GM10847 (cell line): ENCODE results near the gene R3HDM2.

Experiments
- POLR2A ChIP-seq: IDR thresholded peaks from 2 replicates; pipeline ENCODE4 v1.6.1; 2011; ENCODE audit not compliant: insufficient read length; ENCODE audit errors: extremely low read depth

Gene R3HDM2

DNA sequence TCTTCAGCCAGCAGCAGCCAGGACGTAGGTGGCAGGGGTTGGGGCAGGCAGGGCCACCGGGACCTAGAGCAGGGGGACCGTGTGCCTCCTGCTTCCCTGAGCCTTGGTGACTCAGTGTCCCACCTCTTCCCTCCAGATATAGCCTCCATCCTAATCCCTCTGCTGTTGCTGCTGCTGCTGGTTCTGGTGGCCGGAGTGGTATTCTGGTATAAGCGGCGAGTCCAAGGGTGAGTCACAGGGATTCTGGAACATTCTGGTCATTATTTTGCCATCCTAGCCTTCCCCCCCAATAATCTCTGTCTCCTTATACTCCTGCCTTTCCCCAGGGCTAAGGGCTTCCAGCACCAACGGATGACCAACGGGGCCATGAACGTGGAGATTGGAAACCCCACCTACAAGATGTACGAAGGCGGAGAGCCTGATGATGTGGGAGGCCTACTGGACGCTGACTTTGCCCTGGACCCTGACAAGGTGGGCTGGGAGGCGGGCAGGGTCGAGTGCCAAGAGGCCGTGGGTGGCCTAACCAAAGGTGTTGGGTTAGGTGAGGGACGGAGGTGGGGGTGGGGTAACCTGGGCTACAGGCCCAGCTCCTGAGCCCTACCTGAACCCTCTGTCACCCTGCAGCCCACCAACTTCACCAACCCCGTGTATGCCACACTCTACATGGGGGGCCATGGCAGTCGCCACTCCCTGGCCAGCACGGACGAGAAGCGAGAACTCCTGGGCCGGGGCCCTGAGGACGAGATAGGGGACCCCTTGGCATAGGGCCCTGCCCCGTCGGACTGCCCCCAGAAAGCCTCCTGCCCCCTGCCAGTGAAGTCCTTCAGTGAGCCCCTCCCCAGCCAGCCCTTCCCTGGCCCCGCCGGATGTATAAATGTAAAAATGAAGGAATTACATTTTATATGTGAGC, 218.8 kb downstream of the R3HDM2 start:
- no peak for TF ChIP-seq POLR2A

DNA sequence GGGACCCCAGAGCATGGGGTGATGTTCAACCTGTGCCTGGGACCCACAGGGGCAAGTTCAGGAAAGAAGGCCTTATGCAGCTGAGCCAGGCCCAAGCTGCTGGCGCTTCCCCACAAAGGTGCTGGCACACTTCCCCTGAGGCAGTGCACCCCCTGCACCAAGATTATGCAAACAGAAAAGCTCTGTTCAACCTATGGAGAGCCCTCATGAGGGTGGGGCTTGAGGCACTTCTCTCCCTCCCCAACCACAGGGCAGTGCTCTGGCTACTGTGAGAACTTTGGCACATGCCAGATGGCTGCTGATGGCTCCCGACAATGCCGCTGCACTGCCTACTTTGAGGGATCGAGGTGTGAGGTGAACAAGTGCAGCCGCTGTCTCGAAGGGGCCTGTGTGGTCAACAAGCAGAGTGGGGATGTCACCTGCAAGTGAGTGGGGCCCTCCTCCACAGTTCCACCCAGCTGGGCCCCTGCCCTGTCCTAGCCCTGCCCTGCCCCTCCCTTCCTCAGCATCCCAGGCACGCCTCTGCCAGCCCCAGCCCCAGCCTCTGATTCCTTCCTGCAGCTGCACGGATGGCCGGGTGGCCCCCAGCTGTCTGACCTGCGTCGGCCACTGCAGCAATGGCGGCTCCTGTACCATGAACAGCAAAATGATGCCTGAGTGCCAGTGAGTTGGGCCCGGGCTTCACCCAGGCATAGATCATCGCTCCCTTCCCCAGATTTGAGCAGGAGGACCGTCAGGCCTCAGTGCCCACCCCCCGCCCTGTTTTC, 219.7 kb downstream of the R3HDM2 start:
- TF ChIP-seq POLR2A = no peak

DNA sequence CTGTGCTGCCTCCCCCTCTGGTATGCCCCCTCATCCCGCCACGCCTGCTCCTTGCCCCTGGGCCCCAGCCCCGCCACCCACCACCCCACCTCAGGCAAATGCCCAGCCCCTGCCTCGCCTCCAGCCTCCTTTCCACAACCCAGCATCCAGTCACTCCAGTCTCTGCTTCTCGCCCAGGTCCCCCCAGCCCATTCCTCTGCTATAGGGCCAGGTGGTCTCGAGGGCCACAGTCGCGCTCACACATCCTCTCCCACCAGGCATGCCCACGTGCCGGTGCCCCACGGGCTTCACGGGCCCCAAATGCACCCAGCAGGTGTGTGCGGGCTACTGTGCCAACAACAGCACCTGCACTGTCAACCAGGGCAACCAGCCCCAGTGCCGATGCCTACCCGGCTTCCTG, 220.4 kb downstream of the R3HDM2 start:
- no peak for TF ChIP-seq POLR2A

DNA sequence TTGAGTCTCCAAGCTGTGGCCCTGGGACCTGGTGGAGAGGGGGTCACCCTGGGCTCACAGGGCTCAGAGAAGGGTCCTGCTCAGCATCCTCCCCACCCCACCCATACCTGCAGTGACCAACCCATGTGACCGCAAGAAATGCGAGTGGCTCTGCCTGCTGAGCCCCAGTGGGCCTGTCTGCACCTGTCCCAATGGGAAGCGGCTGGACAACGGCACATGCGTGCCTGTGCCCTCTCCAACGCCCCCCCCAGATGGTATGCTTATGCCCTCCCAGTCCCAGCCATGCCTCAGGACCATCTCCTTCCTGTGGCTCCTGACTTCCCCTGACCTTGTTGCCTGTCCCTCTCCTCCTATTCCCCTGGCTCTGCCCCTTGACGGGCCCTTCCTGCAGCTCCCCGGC, 220.9 kb downstream of the R3HDM2 start:
- TF ChIP-seq POLR2A = no peak

DNA sequence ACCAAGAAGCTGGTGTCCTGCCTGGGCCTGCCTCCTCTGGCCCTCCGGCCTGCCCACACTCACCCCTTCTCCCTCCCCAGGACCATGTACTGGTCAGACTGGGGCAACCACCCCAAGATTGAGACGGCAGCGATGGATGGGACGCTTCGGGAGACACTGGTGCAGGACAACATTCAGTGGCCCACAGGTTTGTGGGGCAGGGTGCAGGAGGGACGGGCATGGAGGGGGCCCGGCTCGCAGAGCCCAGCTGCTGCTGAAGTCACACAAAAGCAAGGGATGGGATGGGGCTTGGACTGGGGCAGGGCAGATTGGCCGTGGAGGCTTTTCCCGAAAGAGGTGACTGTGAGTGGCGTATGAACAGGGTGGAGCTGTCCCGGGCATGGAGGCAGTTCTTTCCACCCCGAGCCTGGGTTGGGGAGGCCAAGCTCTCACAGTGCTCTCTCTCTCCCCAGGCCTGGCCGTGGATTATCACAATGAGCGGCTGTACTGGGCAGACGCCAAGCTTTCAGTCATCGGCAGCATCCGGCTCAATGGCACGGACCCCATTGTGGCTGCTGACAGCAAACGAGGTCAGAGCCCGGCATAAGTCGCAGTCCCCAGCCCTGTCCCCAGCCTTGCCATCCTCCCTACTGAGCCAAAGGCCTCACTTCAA, 222.1 kb downstream of the R3HDM2 start:
- no peak for TF ChIP-seq POLR2A

DNA sequence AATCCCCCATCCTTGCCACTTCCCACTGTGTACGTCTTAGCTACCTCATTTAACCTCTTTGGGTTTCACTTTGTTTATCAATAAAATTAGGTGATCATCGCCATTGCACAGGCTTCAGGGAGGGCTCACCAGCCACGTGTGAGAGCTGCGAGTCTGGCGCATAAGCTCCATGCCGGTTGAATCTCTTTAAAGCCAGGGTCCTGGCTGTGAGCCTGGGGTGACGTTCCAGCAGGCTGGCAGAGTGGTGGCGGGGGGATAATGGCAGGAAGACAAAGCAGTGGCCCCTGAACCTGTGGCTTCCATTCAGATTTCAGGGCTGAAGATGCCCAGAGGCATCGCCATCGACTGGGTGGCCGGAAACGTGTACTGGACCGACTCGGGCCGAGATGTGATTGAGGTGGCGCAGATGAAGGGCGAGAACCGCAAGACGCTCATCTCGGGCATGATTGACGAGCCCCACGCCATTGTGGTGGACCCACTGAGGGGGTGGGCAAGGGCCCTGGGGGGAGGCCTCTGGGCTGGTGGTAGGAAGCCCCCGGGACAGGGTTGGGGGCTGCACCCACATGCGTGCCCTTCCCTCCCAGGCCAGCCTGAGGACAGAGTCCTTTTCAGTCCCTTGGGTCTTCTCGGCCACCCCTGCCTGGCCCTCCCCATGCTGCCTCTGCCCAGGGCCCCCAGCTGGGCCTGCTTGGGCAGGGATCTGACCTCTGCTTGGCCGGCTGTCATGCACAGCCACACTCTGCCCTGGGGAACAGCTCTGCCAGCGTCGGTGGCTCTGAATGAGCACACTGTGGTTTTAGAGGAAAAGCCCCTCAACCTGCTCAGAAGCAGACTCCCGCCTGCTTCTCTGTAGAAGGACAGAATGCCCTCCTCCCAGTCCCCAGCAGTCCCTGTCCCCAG, 222.9 kb downstream of the R3HDM2 start:
- no peak for TF ChIP-seq POLR2A

DNA sequence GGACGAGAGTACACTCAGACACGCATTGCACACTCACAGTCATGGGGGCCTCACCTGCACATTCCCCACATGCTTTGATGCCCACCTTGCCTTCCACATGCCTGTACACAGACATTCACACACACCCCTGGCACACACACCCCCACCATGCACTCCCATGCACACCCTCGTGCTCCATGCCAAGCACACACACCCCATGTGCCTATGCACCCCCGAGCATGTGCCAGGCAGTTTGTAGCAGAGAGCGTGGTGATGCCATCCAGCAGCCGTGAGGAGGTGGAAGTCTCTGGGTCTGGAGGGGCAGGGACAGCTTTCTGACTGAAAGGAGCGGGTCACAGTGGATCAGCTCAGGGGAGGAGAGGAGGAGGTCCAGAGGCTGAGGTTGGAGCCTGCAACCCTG, 224.9 kb downstream of the R3HDM2 start:
- TF ChIP-seq POLR2A = no peak

DNA sequence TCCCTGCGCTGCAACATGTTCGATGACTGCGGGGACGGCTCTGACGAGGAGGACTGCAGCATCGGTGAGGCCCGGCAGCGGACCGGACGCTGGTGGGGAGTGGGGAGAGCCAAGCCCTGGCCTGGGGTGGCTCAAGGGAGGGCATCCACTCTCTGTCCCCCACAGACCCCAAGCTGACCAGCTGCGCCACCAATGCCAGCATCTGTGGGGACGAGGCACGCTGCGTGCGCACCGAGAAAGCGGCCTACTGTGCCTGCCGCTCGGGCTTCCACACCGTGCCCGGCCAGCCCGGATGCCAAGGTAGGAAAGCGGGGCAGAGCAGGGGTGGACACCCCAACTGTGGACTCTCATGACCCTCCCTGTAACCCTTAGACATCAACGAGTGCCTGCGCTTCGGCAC, 225.7 kb downstream of the R3HDM2 start:
- TF ChIP-seq POLR2A = no peak

DNA sequence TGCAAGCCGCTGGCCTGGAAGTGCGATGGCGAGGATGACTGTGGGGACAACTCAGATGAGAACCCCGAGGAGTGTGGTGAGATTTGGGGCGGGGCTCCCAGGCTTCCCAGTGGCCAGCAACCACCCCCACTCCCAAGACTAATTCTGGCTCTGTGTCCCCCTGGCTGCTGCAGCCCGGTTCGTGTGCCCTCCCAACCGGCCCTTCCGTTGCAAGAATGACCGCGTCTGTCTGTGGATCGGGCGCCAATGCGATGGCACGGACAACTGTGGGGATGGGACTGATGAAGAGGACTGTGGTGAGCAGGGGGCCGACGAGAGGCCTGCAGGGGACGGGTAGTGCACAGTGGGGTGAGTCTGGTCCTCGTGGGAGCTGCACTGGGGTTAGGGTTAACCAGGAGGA, 226.4 kb downstream of the R3HDM2 start:
- TF ChIP-seq POLR2A = no peak

DNA sequence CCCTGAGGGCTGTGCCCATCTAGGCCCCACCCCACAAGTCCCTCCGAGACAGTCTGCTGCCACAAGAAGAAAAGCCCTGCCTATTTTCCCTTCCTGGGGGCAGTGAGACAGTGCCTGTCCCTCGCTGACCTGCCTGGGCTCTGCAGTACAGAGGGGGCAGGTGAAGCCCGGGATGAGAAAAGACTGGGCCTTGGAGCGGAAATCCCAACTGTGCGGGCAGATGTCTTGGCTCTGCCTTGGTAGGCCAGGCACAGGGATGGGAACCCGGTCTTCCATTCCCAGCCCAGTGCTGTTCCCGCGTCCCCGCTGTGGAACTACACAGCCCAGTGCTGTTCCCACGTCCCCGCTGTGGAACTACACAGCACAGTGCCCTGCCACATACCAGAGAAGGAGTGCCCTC, 227.1 kb downstream of the R3HDM2 start:
- TF ChIP-seq POLR2A = no peak
